Measurements from ENCODE around the gene SNX21. TPM values are rescaled to one million over a fixed set of nuclear protein-coding genes. Genes with fewer than 3 reads are reported as not detected.

SNX21 gene
- total and polyA plus RNA-seq, 4 donors = 15.9 to 34.4 (median 23.5) TPM

Other genes starting within 250 kb of the SNX21 start
- gene WFDC10A, start 204.1 kb upstream of the SNX21 start, total RNA-seq = not detected
- not detected for gene WFDC10A, start 204.1 kb upstream of the SNX21 start, polyA plus RNA-seq
- gene WFDC9, start 202.5 kb upstream of the SNX21 start, total RNA-seq = not detected
- not detected for gene WFDC9, start 202.5 kb upstream of the SNX21 start, polyA plus RNA-seq
- not detected for gene WFDC11, start 163.6 kb upstream of the SNX21 start, total RNA-seq
- gene WFDC11, start 163.6 kb upstream of the SNX21 start, polyA plus RNA-seq = not detected
- under 1 TPM in 1 of 2 donors, not detected in 1; 0.17 TPM for gene WFDC13, start 131.8 kb upstream of the SNX21 start, total RNA-seq
- gene WFDC13, start 131.8 kb upstream of the SNX21 start, polyA plus RNA-seq = under 1 TPM; 0.03 to 0.10 TPM
- gene WFDC10B, start 128.8 kb upstream of the SNX21 start, total RNA-seq = 1 to 10 TPM in 1 of 2 donors, not detected in 1; 2.0 TPM
- 1 to 10 TPM; 1.5 to 2.0 TPM for gene WFDC10B, start 128.8 kb upstream of the SNX21 start, polyA plus RNA-seq
- gene SPINT4, start 111.5 kb upstream of the SNX21 start, total RNA-seq = not detected
- not detected for gene SPINT4, start 111.5 kb upstream of the SNX21 start, polyA plus RNA-seq
- gene WFDC3, start 41.9 kb upstream of the SNX21 start, total RNA-seq = 1 to 10 TPM; 1.8 to 3.6 TPM
- 10 to 100 TPM; 11.4 to 20.9 TPM for gene WFDC3, start 41.9 kb upstream of the SNX21 start, polyA plus RNA-seq
- 10 to 100 TPM; 21.1 to 38.5 TPM for gene DNTTIP1, start 41.8 kb upstream of the SNX21 start, total RNA-seq
- gene DNTTIP1, start 41.8 kb upstream of the SNX21 start, polyA plus RNA-seq = 10 to 100 TPM; 66.4 to 72.1 TPM
- gene UBE2C, start 21.2 kb upstream of the SNX21 start, total RNA-seq = 1 to 10 TPM; 2.5 to 3.9 TPM
- 10 to 100 TPM in 1 of 2 donors, 1 to 10 TPM in 1; 7.2 to 17.0 TPM for gene UBE2C, start 21.2 kb upstream of the SNX21 start, polyA plus RNA-seq
- under 1 TPM in 1 of 2 donors, not detected in 1; 0.54 TPM for gene TNNC2, start 6.5 kb upstream of the SNX21 start, total RNA-seq
- gene TNNC2, start 6.5 kb upstream of the SNX21 start, polyA plus RNA-seq = 1 to 10 TPM; 1.1 to 1.5 TPM
- 10 to 100 TPM; 24.7 to 29.7 TPM for gene ACOT8, start 23.6 kb downstream of the SNX21 start, total RNA-seq
- 10 to 100 TPM; 34.0 to 34.3 TPM for gene ACOT8, start 23.6 kb downstream of the SNX21 start, polyA plus RNA-seq
- 1 to 10 TPM; 3.7 to 5.2 TPM for gene ZSWIM3, start 23.8 kb downstream of the SNX21 start, total RNA-seq
- 1 to 10 TPM; 1.7 to 3.0 TPM for gene ZSWIM3, start 23.8 kb downstream of the SNX21 start, polyA plus RNA-seq
- gene ZSWIM1, start 47.4 kb downstream of the SNX21 start, total RNA-seq = 10 to 100 TPM in 1 of 2 donors, 1 to 10 TPM in 1; 5.2 to 11.1 TPM
- gene ZSWIM1, start 47.4 kb downstream of the SNX21 start, polyA plus RNA-seq = 1 to 10 TPM; 3.7 to 5.2 TPM
- 1 to 10 TPM; 2.1 to 3.8 TPM for gene SPATA25, start 53.8 kb downstream of the SNX21 start, total RNA-seq
- gene SPATA25, start 53.8 kb downstream of the SNX21 start, polyA plus RNA-seq = under 1 TPM; 0.77 to 0.97 TPM
- 1 to 10 TPM; 5.8 to 8.3 TPM for gene NEURL2, start 57.4 kb downstream of the SNX21 start, total RNA-seq
- 1 to 10 TPM; 1.5 to 3.9 TPM for gene NEURL2, start 57.4 kb downstream of the SNX21 start, polyA plus RNA-seq
- 100 to 1,000 TPM in 1 of 2 donors, 10 to 100 TPM in 1; 72.2 to 170 TPM for gene CTSA, start 57.5 kb downstream of the SNX21 start, total RNA-seq
- 100 to 1,000 TPM; 109 to 247 TPM for gene CTSA, start 57.5 kb downstream of the SNX21 start, polyA plus RNA-seq
- gene PLTP, start 78.4 kb downstream of the SNX21 start, total RNA-seq = 10 to 100 TPM; 63.6 to 97.7 TPM
- 100 to 1,000 TPM in 1 of 2 donors, 10 to 100 TPM in 1; 26.9 to 125 TPM for gene PLTP, start 78.4 kb downstream of the SNX21 start, polyA plus RNA-seq
- gene PCIF1, start 100.9 kb downstream of the SNX21 start, total RNA-seq = 10 to 100 TPM; 27.7 to 48.1 TPM
- gene PCIF1, start 100.9 kb downstream of the SNX21 start, polyA plus RNA-seq = 10 to 100 TPM; 28.4 to 35.6 TPM
- 10 to 100 TPM; 19.0 to 23.6 TPM for gene ZNF335, start 138.4 kb downstream of the SNX21 start, total RNA-seq
- gene ZNF335, start 138.4 kb downstream of the SNX21 start, polyA plus RNA-seq = 10 to 100 TPM; 12.8 to 13.0 TPM
- gene MMP9, start 175.1 kb downstream of the SNX21 start, total RNA-seq = 10 to 100 TPM; 31.1 to 35.0 TPM
- gene MMP9, start 175.1 kb downstream of the SNX21 start, polyA plus RNA-seq = 10 to 100 TPM in 1 of 2 donors, 1 to 10 TPM in 1; 3.1 to 47.7 TPM
- gene SLC12A5, start 195.4 kb downstream of the SNX21 start, total RNA-seq = under 1 TPM in 1 of 2 donors, not detected in 1; 0.52 TPM
- gene SLC12A5, start 195.4 kb downstream of the SNX21 start, polyA plus RNA-seq = not detected